ENCODE measurements around the gene NINJ1. TPM values are rescaled to one million over a fixed set of nuclear protein-coding genes. Genes with fewer than 3 reads are reported as not detected.
"Not testable (repeated sequence)": the region's sequence is repeated elsewhere in the genome, so short reads cannot be mapped to it uniquely, and the experiment has no call there.

Gene NINJ1
- total RNA-seq, 1 donor from 2014 or later: 46.6 TPM

DNA sequence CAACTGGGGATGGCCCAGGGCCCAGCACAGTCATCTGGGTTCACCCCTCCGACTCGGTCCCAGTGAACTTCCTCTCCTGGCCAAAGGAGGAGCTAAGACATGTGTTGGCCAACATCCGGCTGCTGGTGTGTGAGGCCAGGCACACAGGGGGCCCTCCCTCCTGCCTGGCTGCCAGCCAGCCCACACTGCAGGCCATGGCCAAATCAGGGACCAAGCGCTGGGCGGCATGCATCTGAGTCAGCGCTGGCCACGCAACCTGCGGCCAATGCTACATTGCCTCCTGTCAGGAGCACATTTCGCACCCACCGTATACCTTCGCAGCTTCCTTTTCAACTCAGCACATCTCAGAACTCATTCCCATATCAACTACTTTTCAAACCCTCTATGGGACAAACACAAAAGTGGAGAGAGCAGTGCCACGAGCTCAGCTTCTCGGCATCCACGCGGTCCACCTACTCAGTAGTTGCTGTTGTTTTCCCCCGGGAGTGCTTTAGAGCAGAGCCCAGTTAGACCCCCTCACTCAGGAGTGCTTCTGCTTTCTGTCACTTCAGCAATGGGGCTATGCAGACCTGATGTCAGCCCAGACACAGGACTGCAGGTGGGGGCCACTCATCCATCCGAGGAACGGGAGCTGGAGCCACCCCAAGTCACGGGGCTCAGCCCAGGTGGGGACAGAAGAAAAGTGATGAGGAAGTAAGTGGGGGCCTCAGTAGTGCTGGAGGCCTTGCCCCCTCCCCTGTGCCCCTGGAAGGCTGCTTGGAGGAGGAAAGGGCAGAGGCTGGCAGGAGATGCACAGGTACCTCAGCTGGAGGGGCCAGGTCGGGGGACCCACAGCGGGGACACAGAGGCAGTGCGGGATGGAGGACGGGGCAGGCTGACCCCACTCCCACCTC is 13.9 kb downstream of the NINJ1 start:
- ATAC-seq (peak; percentile 91 to 92), DNase-seq (peak; percentile 97)
- intact Hi-C loops (cut with DNase I): no loop called here
- Histone ChIP-seq H3K27me3 (ENCODE audit: low read depth) (no peaks in the 10 kb centered on the region), H3K36me3 (peaks cover 37% of the 10 kb centered on the region), H3K4me1 (peaks cover 36% of the 10 kb centered on the region), H3K4me3 (no peak overlapping the region), H3K9me3 (no peaks in the 10 kb centered on the region), H3K27ac (peak overlapping the region; percentile 68)
- TF ChIP-seq, protein P1, sequence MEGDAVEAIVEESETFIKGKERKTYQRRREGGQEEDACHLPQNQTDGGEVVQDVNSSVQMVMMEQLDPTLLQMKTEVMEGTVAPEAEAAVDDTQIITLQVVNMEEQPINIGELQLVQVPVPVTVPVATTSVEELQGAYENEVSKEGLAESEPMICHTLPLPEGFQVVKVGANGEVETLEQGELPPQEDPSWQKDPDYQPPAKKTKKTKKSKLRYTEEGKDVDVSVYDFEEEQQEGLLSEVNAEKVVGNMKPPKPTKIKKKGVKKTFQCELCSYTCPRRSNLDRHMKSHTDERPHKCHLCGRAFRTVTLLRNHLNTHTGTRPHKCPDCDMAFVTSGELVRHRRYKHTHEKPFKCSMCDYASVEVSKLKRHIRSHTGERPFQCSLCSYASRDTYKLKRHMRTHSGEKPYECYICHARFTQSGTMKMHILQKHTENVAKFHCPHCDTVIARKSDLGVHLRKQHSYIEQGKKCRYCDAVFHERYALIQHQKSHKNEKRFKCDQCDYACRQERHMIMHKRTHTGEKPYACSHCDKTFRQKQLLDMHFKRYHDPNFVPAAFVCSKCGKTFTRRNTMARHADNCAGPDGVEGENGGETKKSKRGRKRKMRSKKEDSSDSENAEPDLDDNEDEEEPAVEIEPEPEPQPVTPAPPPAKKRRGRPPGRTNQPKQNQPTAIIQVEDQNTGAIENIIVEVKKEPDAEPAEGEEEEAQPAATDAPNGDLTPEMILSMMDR (IDR thresholded peaks at IDR 0.05): peak; percentile 39

DNA sequence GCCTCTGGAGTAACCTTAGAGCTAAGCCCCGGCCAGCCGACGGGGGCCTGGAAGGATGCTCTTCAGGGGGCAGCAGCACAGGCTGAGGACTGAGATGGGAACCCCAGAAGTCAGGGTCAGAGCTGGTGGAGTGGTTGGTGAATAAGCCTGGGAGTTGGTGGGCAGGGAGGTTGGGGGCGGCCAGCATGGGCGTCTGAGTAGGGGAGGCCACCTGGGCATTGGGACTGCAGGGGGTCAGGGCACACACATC is 14.4 kb downstream of the NINJ1 start:
- Histone ChIP-seq H3K4me3 (no peak overlapping the region), H3K36me3 (peaks cover 31% of the 10 kb centered on the region), H3K9me3 (no peaks in the 10 kb centered on the region), H3K4me1 (peaks cover 39% of the 10 kb centered on the region), H3K27me3 (ENCODE audit: low read depth) (no peaks in the 10 kb centered on the region), H3K27ac (peak overlapping the region; percentile 68)
- no peak for DNase-seq
- no peak for ATAC-seq
- TF ChIP-seq, protein P1 (IDR thresholded peaks at IDR 0.05): no peak
- intact Hi-C loops (cut with DNase I): no loop called here

GRCh38 chr9:93118863-93119702 is 15.0 kb downstream of the NINJ1 start:
- H3K4me3 ChIP-seq: no peak overlapping the region
- TF ChIP-seq, protein P1 (IDR thresholded peaks at IDR 0.05): no peak
- intact Hi-C loops (cut with DNase I): no loop called here
- peaks cover 40% of the 10 kb centered on the region for H3K4me1 ChIP-seq
- ATAC-seq (no peak), DNase-seq (peak; percentile 44)
- H3K36me3 ChIP-seq: peaks cover 26% of the 10 kb centered on the region
- H3K9me3 ChIP-seq: no peaks in the 10 kb centered on the region
- H3K27me3 ChIP-seq (ENCODE audit: low read depth): no peaks in the 10 kb centered on the region
- peak overlapping the region; percentile 68 for H3K27ac ChIP-seq

DNA sequence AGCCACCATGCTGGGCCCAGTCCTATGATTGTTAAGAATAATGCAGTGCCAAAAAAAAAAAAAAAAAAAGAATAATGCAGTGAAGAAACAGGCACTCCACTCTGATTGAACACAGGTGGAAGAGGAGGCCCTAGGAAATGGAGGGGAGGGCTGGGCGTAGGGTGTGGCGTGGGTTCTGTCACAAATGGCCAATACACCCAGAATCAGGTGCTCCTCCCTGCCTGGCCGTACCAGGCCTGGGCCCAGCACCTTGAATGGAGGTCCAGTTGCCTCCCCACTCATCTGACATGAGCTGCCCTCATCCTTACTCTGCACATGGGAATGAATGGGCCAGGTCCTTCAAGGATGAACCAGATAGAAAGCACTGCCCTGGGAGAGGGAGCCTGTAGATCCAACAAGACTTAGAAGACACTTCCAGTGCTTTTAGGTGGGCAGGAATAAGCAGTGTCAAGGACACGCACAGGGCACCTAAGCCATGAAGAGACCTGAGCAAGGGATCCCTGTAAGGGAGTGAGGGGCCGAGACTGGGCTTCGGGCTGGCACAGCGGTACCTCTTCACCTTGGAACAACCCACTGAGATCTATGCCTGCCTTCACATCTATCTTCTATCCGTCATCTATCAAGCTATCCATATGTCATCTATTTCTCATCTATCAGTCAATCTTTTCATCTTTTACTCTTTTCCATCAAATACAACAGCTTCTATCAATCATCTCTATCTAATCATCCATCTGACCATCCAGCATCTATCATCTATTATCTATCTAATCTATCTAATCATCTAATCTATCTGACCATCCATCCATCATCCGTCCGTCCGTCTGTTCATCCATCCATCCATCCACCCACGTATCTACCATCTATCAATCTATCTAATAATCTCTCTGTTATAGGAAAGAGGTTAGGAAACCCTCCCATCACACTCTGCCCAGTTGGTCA is 15.9 kb downstream of the NINJ1 start:
- Histone ChIP-seq H3K9me3 (no peaks in the 10 kb centered on the region), H3K27me3 (ENCODE audit: low read depth) (no peaks in the 10 kb centered on the region), H3K4me3 (no peak overlapping the region), H3K27ac (no peak overlapping the region), H3K36me3 (peaks cover 17% of the 10 kb centered on the region), H3K4me1 (peaks cover 40% of the 10 kb centered on the region)
- TF ChIP-seq, protein P1 (IDR thresholded peaks at IDR 0.05): no peak
- intact Hi-C loops (cut with DNase I): no loop called here
- ATAC-seq (no peak), DNase-seq (peak; percentile 26)

GRCh38 chr9:93117521-93117920 is 16.5 kb downstream of the NINJ1 start:
- H3K27ac ChIP-seq; H3K9me3 ChIP-seq; H3K27me3 ChIP-seq (ENCODE audit: low read depth); ATAC-seq; H3K4me3 ChIP-seq; intact Hi-C loops (cut with DNase I): not testable (repeated sequence)
- Histone ChIP-seq H3K36me3 (peaks cover 17% of the 10 kb centered on the region), H3K4me1 (peaks cover 40% of the 10 kb centered on the region)
- DNase-seq: peak; percentile 4
